Measurements from ENCODE around the gene PYGO2. TPM values are rescaled to one million over a fixed set of nuclear protein-coding genes. Genes with fewer than 3 reads are reported as not detected.

The PYGO2 gene
- polyA plus RNA-seq, 1 donor (not counting 4 experiments of a cell fraction or from before 2014, with no cell fraction given), result 15.1 TPM

DNA sequence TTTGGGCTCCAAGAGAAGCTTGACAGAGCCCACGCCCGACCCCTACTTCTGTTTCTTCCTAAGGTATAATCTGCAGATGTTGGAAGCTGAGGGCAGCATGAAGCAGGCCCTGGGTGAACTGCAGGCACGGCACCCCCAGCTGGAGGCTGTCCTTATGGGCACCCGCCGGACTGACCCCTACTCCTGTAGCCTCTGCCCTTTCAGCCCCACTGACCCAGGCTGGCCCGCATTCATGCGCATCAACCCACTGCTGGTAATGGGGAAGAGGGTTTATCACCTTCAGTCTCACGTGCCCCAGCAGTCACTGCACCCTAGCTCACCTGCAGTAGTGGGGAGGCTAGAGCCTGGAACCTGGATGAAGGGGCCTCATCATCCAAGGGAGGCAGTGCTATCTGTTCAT, 28.7 kb upstream of the PYGO2 start:
- dilution Hi-C loops (cut with MboI; ENCODE audit: extremely low pct_ligation_motif_present, low sequenced_read_pairs), result no loop called here
- Histone ChIP-seq H3K27ac (ENCODE audit: control insufficient read depth, insufficient read depth, low read length) (no peak overlapping the region), H3K9me3 (ENCODE audit: control insufficient read depth, low read depth, low read length) (no peaks in the 10 kb centered on the region), H4K20me1 (ENCODE audit: control insufficient read depth, extremely low read depth, insufficient read depth, low read length) (peaks cover 3% of the 10 kb centered on the region), H3K79me2 (ENCODE audit: control insufficient read depth, insufficient read depth, low read length) (peaks cover 23% of the 10 kb centered on the region), H3K4me2 (ENCODE audit: control insufficient read depth, extremely low read depth, insufficient read depth, low read depth, low read length) (no peak overlapping the region), H3K9me1 (ENCODE audit: control insufficient read depth, extremely low read depth, insufficient read depth, low read length) (no peaks in the 10 kb centered on the region), H3K27me3 (ENCODE audit: control insufficient read depth, extremely low read depth, insufficient read depth, low read length) (no peaks in the 10 kb centered on the region), H3K4me1 (ENCODE audit: control insufficient read depth, extremely low read depth, insufficient read depth, low read length) (no peaks in the 10 kb centered on the region), H3K4me3 (ENCODE audit: control insufficient read depth in 2 of 3, extremely low read depth in 1 of 3, insufficient read depth in 2 of 3, low read depth in 1 of 3, low read length in 3 of 3) (no peak overlapping the region), H3K36me3 (ENCODE audit: control insufficient read depth in 2 of 2, extremely low read depth in 1 of 2, insufficient read depth in 2 of 2, low read length in 2 of 2) (peaks cover 23 to 26% of the 10 kb centered on the region in 2 experiments), H3K9ac (ENCODE audit: control insufficient read depth, extremely low read depth, insufficient read depth, low read length) (no peak overlapping the region), H2AFZ (ENCODE audit: control insufficient read depth, low read length) (no peak overlapping the region)
- TF ChIP-seq, protein P1, sequence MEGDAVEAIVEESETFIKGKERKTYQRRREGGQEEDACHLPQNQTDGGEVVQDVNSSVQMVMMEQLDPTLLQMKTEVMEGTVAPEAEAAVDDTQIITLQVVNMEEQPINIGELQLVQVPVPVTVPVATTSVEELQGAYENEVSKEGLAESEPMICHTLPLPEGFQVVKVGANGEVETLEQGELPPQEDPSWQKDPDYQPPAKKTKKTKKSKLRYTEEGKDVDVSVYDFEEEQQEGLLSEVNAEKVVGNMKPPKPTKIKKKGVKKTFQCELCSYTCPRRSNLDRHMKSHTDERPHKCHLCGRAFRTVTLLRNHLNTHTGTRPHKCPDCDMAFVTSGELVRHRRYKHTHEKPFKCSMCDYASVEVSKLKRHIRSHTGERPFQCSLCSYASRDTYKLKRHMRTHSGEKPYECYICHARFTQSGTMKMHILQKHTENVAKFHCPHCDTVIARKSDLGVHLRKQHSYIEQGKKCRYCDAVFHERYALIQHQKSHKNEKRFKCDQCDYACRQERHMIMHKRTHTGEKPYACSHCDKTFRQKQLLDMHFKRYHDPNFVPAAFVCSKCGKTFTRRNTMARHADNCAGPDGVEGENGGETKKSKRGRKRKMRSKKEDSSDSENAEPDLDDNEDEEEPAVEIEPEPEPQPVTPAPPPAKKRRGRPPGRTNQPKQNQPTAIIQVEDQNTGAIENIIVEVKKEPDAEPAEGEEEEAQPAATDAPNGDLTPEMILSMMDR (optimal IDR thresholded peaks at IDR 0.05 in 1 of 3, IDR thresholded peaks at IDR 0.05 in 1 of 3, conservative IDR thresholded peaks at IDR 0.05 in 1 of 3; ENCODE audit: extremely low read depth in 1 of 3, insufficient read depth in 2 of 3, low read length in 3 of 3), result no peak
- no peak for TF ChIP-seq EZH2 (IDR thresholded peaks at IDR 0.05; ENCODE audit: low read length)
- no peak for DNase-seq (ENCODE audit: low read depth, low spot score)
- no peak for FAIRE-seq

DNA sequence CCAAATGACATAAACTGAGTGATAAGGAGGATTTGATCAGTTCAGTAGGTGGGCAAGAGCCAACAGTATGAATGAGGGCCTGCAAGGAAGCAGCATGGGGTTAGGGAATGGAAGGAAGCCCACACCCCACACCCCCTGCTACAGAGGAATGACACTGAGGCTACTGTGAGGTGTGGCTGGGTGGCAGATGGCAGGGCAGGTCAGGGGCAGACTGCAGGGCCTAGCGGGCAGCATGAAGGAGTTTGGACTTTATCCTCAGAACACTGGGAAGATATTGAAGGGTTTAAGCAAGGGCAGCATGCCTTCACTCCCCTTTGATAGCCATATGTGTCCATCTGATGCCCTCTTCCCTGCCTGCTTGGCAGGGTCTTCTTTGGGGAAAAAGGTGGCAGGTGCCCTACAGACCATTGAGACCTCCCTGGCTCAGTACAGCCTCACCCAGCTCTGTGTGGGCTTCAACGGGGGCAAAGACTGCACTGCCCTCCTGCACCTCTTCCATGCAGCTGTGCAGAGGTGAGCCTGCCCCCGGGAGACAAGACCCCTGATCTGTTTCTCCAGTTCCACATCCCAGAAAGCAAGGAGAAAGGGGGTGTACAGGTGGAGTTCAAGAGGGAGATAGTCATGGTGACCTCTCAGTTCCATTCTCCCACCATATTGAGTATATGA, 27.7 kb upstream of the PYGO2 start:
- no peak overlapping the region for H3K9ac ChIP-seq (ENCODE audit: control insufficient read depth, extremely low read depth, insufficient read depth, low read length)
- no peaks in the 10 kb centered on the region for H3K9me3 ChIP-seq (ENCODE audit: control insufficient read depth, low read depth, low read length)
- no peak for DNase-seq (ENCODE audit: low read depth, low spot score)
- TF ChIP-seq, protein P1 (optimal IDR thresholded peaks at IDR 0.05 in 1 of 3, IDR thresholded peaks at IDR 0.05 in 1 of 3, conservative IDR thresholded peaks at IDR 0.05 in 1 of 3; ENCODE audit: extremely low read depth in 1 of 3, insufficient read depth in 2 of 3, low read length in 3 of 3), result no peak
- no peak for TF ChIP-seq EZH2 (IDR thresholded peaks at IDR 0.05; ENCODE audit: low read length)
- H3K4me3 ChIP-seq (ENCODE audit: control insufficient read depth in 2 of 3, extremely low read depth in 1 of 3, insufficient read depth in 2 of 3, low read depth in 1 of 3, low read length in 3 of 3), result no peak overlapping the region
- no peak overlapping the region for H3K27ac ChIP-seq (ENCODE audit: control insufficient read depth, insufficient read depth, low read length)
- H3K27me3 ChIP-seq (ENCODE audit: control insufficient read depth, extremely low read depth, insufficient read depth, low read length), result no peaks in the 10 kb centered on the region
- H3K4me2 ChIP-seq (ENCODE audit: control insufficient read depth, extremely low read depth, insufficient read depth, low read depth, low read length), result no peak overlapping the region
- dilution Hi-C loops (cut with MboI; ENCODE audit: extremely low pct_ligation_motif_present, low sequenced_read_pairs), result no loop called here
- no peaks in the 10 kb centered on the region for H3K9me1 ChIP-seq (ENCODE audit: control insufficient read depth, extremely low read depth, insufficient read depth, low read length)
- H2AFZ ChIP-seq (ENCODE audit: control insufficient read depth, low read length), result no peak overlapping the region
- peaks cover 28% of the 10 kb centered on the region for H3K79me2 ChIP-seq (ENCODE audit: control insufficient read depth, insufficient read depth, low read length)
- H4K20me1 ChIP-seq (ENCODE audit: control insufficient read depth, extremely low read depth, insufficient read depth, low read length), result peaks cover 3% of the 10 kb centered on the region
- H3K4me1 ChIP-seq (ENCODE audit: control insufficient read depth, extremely low read depth, insufficient read depth, low read length), result peaks cover 5% of the 10 kb centered on the region
- peaks cover 23 to 28% of the 10 kb centered on the region in 2 experiments for H3K36me3 ChIP-seq (ENCODE audit: control insufficient read depth in 2 of 2, extremely low read depth in 1 of 2, insufficient read depth in 2 of 2, low read length in 2 of 2)
- no peak for FAIRE-seq
